Adrenal gland (tissue), 12 donors: ENCODE measurements around the gene ACSF3. TPM values are rescaled to one million over a fixed set of nuclear protein-coding genes. Genes with fewer than 3 reads are reported as not detected.

Experiments used
- DNase-seq, 7 donors: peaks; one replicate each; pipeline ENCODE4 v3.0.0-alpha.2; 2019 to 2020
- H3K27ac ChIP-seq, 5 donors: fragments of 200-600 bp; sonication (generic) in 4 of 5; 1 replicate in 3 of 5; 2 replicates in 2 of 5; pipeline versions ENCODE4 v1.5.1 to v1.8.0; 2016 to 2020; ENCODE audit warnings: mild to moderate bottlenecking in 1 of 5
- H3K27me3 ChIP-seq: fragments of 200-600 bp; 2 replicates; pipeline ENCODE4 v1.8.0; 2021
- H3K36me3 ChIP-seq, 2 donors: fragments of 200-600 bp; replicated peaks in 1 of 2; 1 replicate in 1 of 2; 2 replicates in 1 of 2; pipeline versions ENCODE4 v1.5.1 to v1.8.0; 2018 to 2022
- H3K4me1 ChIP-seq, 2 donors: fragments of 200-600 bp; replicated peaks in 1 of 2; 1 replicate in 1 of 2; 2 replicates in 1 of 2; pipeline versions ENCODE4 v1.5.1 to v1.8.0; 2018 to 2021
- H3K4me3 ChIP-seq, 4 donors: fragments of 200-600 bp; sonication (generic) in 3 of 4; one replicate each; pipeline ENCODE4 v1.5.1; 2016 to 2018
- H3K9me3 ChIP-seq, 3 donors: fragments of 200-600 bp; sonication (generic) in 1 of 3; replicated peaks in 1 of 3; 1 replicate in 2 of 3; 2 replicates in 1 of 3; pipeline versions ENCODE4 v1.5.1 to v1.8.0; 2016 to 2021
- POLR2A ChIP-seq, 2 donors: fragments of 450-650 bp; IDR thresholded peaks; one replicate each; pipeline ENCODE4 v1.6.1; 2017; ENCODE audit warnings: antibody characterized with exemption in 2 of 2, mild to moderate bottlenecking in 2 of 2, moderate library complexity in 1 of 2
- WGBS, 4 donors: extraction: QIAGEN DNeasy Blood & Tissue Kit in 2 of 4; methylation state at CpG; one replicate each; pipeline versions ENCODE4 v1.1.5 to v1.1.7; 2013 to 2017; 5-methylcytosine and 5-hydroxymethylcytosine counted together
- intact Hi-C, 2 donors: fragments of 100-400 bp; cut with DNase I; formaldehyde crosslinking; loops; one replicate each; pipeline versions ENCODE4 v1.14.1 to v1.15.0; 2022 to 2023
- polyA plus RNA-seq, 3 donors: library from polyadenylated mRNA; stranded (reverse); fragments of 200-250 nt in 2 of 3; fragments of 350-450 nt in 1 of 3; fragmentation: Illumina TruSeq in 1 of 3; extraction: RNeasy Lipid Tissue Mini Kit (QIAGEN cat#74804) in 1 of 3; gene quantifications; one replicate each; pipeline ENCODE4 v1.2.3, GENCODE V29; 2013 to 2014
- total RNA-seq, 9 donors: library from RNA; depleted of rRNA in 4 of 9; stranded (reverse); fragments of >200 nt in 4 of 9; fragments of 120-200 nt in 1 of 9; fragmentation: NEBNext Ultra II Directional in 1 of 9; extraction: Animal tissue kit (Norgen Biotek cat#: 25700) in 1 of 9; gene quantifications; one replicate each; pipeline versions ENCODE4 v1.1.0 to v1.2.4, GENCODE V29; 2013 to 2023
- TF ChIP-seq, protein P1 (sequence below), 6 experiments: fragments of 450-650 bp in 4 of 6; fragments of 200-600 bp in 2 of 6; sonication (generic) in 1 of 6; IDR thresholded peaks; 1 replicate in 5 of 6; 2 replicates in 1 of 6; pipeline versions ENCODE4 v1.5.1 to v1.8.0; 2016 to 2021; ENCODE audit warnings: antibody characterized with exemption in 6 of 6, mild to moderate bottlenecking in 2 of 6, moderate library complexity in 1 of 6
- donor health status: healthy with polysubstance abuse.
- donor health status: Bipolar disorder and iron deficiency.
- donor health status: DM: yes; HTN: yes; CAD: no.
- donor health status: DM: no; HTN: no; CAD: no.
- donor health status: DM: no; HTN: no; CAD: no.
- donor health status: DM: yes; HTN: yes; CAD: no.

Gene ACSF3
- total and polyA plus RNA-seq, 12 donors, result 32.4 to 90.3 (median 57.0) TPM

DNA sequence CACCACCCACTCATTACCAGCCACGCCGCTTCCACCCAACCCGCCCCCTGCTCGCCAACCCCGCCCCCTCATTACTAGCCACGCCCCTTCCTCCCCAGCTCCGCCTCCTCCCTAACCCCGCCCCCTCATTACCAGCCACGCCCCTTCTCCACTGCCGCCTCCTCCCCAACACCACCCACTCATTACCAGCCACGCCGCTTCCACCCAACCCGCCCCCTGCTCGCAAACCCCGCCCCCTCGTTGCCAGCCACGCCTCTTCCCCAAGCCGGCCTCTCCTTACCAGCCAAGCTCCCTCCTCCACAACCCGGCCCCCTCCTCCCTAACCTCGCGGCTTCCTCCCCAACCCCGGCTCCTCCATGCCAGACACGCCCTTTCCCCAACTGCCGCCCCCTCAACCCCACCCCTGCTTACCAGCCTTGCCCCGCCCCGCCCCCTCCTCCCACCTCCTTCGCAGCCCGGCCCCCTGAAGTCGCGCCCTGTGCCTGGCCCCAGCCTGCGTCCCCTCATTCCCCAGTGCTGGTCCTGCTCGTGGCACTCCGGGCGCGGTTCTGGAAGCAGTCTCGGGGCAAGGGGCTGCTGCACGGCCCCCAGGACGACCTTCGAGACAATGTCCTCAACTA, 99.4 kb downstream of the ACSF3 start:
- DNase-seq, result peak in 6 of 7 donors; percentile 48 to 84 (median 78)
- Histone ChIP-seq H3K27me3 (no peaks in the 10 kb centered on the region), H3K36me3 (no peaks in the 10 kb centered on the region), H3K4me1 (peaks cover 8% of the 10 kb centered on the region in 2 donors), H3K27ac (no peak overlapping the region), H3K9me3 (no peaks in the 10 kb centered on the region), H3K4me3 (no peak overlapping the region)
- TF ChIP-seq POLR2A (IDR thresholded peaks at IDR 0.05), result no peak
- TF ChIP-seq, protein P1, sequence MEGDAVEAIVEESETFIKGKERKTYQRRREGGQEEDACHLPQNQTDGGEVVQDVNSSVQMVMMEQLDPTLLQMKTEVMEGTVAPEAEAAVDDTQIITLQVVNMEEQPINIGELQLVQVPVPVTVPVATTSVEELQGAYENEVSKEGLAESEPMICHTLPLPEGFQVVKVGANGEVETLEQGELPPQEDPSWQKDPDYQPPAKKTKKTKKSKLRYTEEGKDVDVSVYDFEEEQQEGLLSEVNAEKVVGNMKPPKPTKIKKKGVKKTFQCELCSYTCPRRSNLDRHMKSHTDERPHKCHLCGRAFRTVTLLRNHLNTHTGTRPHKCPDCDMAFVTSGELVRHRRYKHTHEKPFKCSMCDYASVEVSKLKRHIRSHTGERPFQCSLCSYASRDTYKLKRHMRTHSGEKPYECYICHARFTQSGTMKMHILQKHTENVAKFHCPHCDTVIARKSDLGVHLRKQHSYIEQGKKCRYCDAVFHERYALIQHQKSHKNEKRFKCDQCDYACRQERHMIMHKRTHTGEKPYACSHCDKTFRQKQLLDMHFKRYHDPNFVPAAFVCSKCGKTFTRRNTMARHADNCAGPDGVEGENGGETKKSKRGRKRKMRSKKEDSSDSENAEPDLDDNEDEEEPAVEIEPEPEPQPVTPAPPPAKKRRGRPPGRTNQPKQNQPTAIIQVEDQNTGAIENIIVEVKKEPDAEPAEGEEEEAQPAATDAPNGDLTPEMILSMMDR (IDR thresholded peaks at IDR 0.05), result no peak
- WGBS, 4 donors, result 4 to 13% (median 9%) methylated on average over 3 to 39 of the region's 39 CpGs
- intact Hi-C loops, result no loop called here

DNA sequence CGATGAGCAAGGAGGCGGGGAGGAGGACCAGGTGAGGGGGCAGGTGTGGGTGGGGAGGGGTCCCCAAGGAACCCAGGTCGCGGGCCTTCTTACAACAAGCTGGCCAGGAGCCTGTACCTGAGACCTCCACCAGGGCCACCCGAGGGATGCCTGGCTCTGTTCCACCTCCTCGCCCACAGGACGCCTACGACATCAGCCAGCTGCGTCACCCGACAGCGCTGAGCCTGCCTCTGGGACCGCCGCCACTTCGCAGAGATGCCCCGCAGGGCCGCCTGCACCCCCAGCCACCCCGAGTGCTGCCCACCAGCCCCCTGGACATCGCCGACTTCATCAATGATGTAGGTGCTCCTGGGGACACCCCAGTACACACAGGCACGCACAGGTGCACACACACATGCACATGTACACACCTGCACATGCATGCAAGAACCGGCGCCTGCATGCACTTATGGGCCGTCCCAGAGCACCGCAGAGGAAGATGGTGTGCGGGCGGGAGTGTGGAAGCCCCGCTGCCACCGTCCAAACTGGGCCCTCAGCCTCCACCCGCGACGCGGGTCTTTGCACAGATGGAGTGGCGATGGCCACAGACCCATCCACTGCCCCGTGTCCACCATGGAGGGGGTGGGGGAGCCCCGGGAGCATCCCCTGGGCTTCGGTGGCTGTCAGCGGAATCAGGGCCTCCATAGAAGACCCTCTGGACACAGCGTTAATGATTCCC, 100.1 kb downstream of the ACSF3 start:
- Histone ChIP-seq H3K4me3 (no peak overlapping the region), H3K27ac (no peak overlapping the region), H3K4me1 (peaks cover 8% of the 10 kb centered on the region in 2 donors), H3K27me3 (peaks cover under 1% of the 10 kb centered on the region), H3K9me3 (no peaks in the 10 kb centered on the region), H3K36me3 (no peaks in the 10 kb centered on the region)
- no peak for DNase-seq
- WGBS, 4 donors, result 75 to 91% (median 84%) methylated on average over 7 to 38 of the region's 38 CpGs
- intact Hi-C loops, result no loop called here
- no peak for TF ChIP-seq POLR2A (IDR thresholded peaks at IDR 0.05)
- TF ChIP-seq, protein P1 (IDR thresholded peaks at IDR 0.05), result no peak

DNA sequence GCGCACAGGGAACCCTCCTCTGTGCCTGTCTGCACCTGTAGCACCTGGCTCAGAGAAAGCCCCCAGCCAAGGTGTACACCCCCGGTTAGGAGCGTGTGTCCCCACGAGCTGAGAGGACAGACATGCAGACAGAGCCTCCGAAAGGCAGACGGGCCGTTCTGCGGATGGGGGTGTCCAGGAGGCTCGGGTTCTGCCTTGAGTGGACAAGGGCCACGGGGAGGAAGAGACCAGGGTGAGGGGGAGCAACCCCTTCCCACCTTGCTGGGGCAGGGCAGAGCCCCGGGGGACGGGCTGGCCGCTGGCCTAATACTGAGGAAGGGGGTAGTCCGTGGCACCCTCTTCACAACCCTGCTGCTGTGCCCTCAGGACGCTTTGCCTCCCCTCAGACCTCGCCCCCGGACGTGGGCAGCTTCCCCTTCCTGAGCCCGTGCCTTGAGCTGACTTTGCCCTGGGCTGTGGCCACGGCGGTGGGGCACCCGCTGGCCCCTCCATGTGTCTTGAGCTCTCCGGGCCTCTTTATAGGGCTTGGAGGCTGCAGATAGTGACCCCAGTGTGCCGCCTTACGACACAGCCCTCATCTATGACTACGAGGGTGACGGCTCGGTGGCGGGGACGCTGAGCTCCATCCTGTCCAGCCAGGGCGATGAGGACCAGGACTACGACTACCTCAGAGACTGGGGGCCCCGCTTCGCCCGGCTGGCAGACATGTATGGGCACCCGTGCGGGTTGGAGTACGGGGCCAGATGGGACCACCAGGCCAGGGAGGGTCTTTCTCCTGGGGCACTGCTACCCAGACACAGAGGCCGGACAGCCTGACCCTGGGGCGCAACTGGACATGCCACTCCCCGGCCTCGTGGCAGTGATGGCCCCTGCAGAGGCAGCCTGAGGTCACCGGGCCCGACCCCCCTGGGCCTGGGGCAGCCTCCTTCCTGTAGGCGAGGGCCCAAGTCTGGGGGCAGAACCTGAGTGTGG, 101.0 kb downstream of the ACSF3 start:
- Histone ChIP-seq H3K4me1 (peaks cover 8% of the 10 kb centered on the region in 2 donors), H3K27ac (no peak overlapping the region), H3K36me3 (no peaks in the 10 kb centered on the region), H3K27me3 (peaks cover 9% of the 10 kb centered on the region), H3K9me3 (no peaks in the 10 kb centered on the region), H3K4me3 (no peak overlapping the region)
- DNase-seq, result no peak
- intact Hi-C loops, result no loop called here
- TF ChIP-seq, protein P1 (IDR thresholded peaks at IDR 0.05), result no peak
- TF ChIP-seq POLR2A (IDR thresholded peaks at IDR 0.05), result no peak
- 84 to 90% (median 87%) methylated on average over 22 to 45 of the region's 45 CpGs for WGBS, 4 donors
